ENCODE results near the gene CSF2RB.

Gene CSF2RB

DNA sequence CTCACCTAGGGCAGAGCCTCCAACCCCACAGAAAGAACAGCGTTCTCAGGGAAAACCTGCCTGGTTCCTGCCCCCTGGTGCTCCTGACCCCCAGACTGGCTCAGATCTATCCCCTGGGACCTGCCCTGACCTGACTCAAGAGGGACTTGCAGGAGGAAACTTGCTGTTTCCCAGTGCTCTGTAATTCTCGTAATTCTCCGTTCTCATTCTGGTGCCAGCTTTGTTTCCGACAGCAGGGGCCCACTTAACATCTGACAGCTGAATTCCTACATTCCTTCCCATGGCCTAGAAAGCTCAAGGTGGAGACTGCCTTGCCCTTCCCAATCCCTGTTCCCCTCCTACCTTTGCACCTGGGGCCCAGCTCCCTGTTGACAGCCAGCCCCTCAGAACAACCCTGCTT lies 12.5 kb upstream of the CSF2RB start:
- Histone ChIP-seq H3K4me1 (ENCODE audit: insufficient read depth, poor library complexity, severe bottlenecking) (no peaks in the 10 kb centered on the region), H3K27ac (ENCODE audit: poor library complexity, severe bottlenecking) (no peak overlapping the region), H3K9me3 (ENCODE audit: severe bottlenecking) (no peaks in the 10 kb centered on the region), H3K27me3 (ENCODE audit: insufficient read depth, poor library complexity, severe bottlenecking) (no peaks in the 10 kb centered on the region), H3K4me3 (ENCODE audit: severe bottlenecking) (no peak overlapping the region), H3K36me3 (ENCODE audit: low read depth) (no peaks in the 10 kb centered on the region)
- ATAC-seq (ENCODE audit: low read depth) (no peak), DNase-seq (ENCODE audit: low spot score) (no peak)
- TF ChIP-seq, protein P1, sequence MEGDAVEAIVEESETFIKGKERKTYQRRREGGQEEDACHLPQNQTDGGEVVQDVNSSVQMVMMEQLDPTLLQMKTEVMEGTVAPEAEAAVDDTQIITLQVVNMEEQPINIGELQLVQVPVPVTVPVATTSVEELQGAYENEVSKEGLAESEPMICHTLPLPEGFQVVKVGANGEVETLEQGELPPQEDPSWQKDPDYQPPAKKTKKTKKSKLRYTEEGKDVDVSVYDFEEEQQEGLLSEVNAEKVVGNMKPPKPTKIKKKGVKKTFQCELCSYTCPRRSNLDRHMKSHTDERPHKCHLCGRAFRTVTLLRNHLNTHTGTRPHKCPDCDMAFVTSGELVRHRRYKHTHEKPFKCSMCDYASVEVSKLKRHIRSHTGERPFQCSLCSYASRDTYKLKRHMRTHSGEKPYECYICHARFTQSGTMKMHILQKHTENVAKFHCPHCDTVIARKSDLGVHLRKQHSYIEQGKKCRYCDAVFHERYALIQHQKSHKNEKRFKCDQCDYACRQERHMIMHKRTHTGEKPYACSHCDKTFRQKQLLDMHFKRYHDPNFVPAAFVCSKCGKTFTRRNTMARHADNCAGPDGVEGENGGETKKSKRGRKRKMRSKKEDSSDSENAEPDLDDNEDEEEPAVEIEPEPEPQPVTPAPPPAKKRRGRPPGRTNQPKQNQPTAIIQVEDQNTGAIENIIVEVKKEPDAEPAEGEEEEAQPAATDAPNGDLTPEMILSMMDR (IDR thresholded peaks at IDR 0.05; ENCODE audit: poor library complexity, severe bottlenecking): no peak

DNA sequence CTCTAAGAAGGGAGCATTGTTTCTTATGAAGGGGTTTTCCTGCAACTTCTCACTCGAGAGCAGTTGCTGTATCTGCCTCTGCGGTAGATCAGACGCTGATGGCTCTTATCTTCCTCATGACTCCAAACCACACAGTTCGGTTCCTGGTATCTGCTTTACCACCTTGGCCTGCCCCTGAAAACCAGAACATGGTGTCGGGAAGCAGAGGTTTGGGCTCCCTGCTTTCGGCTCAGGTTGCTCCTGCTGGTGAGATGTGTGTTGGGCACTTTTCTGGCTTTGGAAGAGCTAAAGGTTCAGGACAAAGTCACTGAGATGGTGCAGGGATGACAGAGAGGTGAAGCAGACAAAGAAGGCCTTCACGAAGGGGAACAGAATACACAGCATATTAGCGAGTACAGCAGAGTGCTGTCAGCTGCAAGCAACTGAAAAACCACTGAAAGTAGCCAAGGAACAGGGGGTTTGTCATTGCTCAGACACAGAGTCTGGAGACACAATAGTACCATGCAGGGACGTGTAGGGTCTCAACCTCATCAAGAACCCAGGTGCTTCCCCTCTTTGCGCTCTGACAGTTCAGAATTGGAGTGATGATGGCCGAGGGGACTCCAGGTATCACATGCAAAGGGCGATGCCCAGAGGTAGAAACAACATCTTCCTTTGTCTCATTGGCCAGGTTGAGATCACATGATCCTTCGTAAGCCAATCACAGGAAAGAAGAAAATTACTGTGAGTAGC lies 11.9 kb upstream of the CSF2RB start:
- no peaks in the 10 kb centered on the region for H3K4me1 ChIP-seq (ENCODE audit: insufficient read depth, poor library complexity, severe bottlenecking)
- ATAC-seq (ENCODE audit: low read depth) (no peak), DNase-seq (ENCODE audit: low spot score) (no peak)
- TF ChIP-seq, protein P1 (IDR thresholded peaks at IDR 0.05; ENCODE audit: poor library complexity, severe bottlenecking): no peak
- no peaks in the 10 kb centered on the region for H3K27me3 ChIP-seq (ENCODE audit: insufficient read depth, poor library complexity, severe bottlenecking)
- no peaks in the 10 kb centered on the region for H3K36me3 ChIP-seq (ENCODE audit: low read depth)
- H3K9me3 ChIP-seq (ENCODE audit: severe bottlenecking): no peaks in the 10 kb centered on the region
- H3K4me3 ChIP-seq (ENCODE audit: severe bottlenecking): no peak overlapping the region
- no peak overlapping the region for H3K27ac ChIP-seq (ENCODE audit: poor library complexity, severe bottlenecking)

DNA sequence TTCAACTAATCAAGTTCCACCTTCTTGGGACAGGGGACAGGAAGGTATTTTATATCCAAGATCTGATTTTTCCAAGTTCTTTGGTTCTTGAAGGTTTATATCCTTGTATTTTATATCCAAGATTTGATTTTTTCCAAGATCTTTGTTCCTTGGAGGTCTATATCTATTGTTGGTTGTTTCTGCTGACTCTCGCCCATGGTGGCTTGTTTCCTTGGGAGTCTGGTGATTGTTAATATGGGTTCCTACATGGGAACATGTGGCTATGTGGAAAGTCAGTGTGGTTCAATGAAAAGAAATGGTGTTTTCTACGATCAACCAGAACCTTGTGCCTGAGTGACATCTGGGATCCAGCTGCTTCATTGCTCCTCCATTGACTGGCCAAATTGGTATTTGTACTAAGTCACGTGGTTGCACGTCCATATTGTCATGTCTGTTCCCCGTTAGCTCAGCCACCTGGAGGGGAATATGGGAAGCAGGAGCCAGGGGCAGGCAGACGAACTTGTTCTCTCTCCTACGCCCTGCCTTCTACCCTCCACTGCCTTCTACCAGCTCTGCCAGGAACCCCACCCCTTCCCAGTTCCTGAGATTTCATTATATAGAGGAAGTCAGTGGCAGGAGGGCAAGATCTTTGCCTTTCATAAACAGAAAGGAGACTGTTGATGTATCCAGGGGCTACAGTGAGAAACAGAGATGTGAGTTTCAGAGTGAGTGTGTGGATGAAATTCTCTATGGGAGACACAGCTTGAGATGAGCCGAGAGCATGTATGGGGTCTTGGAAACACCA lies 11.1 kb upstream of the CSF2RB start:
- Histone ChIP-seq H3K9me3 (ENCODE audit: severe bottlenecking) (no peaks in the 10 kb centered on the region), H3K4me3 (ENCODE audit: severe bottlenecking) (no peak overlapping the region), H3K36me3 (ENCODE audit: low read depth) (no peaks in the 10 kb centered on the region), H3K27ac (ENCODE audit: poor library complexity, severe bottlenecking) (no peak overlapping the region), H3K4me1 (ENCODE audit: insufficient read depth, poor library complexity, severe bottlenecking) (no peaks in the 10 kb centered on the region), H3K27me3 (ENCODE audit: insufficient read depth, poor library complexity, severe bottlenecking) (no peaks in the 10 kb centered on the region)
- DNase-seq (ENCODE audit: low spot score) (no peak), ATAC-seq (ENCODE audit: low read depth) (no peak)
- TF ChIP-seq, protein P1 (IDR thresholded peaks at IDR 0.05; ENCODE audit: poor library complexity, severe bottlenecking): no peak

DNA sequence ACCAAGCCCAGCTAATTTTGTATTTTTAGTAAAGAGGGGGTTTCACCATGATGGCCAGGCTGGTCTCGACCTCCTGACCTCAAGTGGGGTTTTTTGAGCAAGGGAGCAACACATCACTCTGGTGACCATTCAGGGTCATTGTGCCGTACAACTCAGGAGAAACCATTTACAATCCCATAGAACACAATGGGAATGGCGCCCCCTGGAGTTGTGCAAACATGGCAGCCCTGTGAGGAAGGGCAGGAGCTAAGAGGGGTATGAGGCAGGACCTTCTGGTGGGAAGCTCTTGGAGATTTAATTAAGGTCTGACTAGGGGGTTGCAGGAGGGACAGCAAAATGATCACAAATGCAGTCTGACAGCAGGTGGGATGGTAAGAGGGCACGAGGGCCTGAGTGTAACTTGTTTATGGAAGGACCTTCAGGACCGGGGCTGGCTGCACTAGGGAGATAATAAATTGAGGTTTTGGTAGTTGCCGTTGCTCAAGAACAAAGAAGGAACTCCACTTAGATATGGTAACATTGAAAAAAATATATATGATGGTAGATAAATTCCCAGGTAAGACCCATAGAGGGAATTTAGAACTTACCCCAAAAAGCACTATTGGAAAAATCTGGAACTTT lies 9.1 kb upstream of the CSF2RB start:
- Histone ChIP-seq H3K27me3 (ENCODE audit: insufficient read depth, poor library complexity, severe bottlenecking) (no peaks in the 10 kb centered on the region), H3K27ac (ENCODE audit: poor library complexity, severe bottlenecking) (no peak overlapping the region), H3K4me1 (ENCODE audit: insufficient read depth, poor library complexity, severe bottlenecking) (no peaks in the 10 kb centered on the region), H3K4me3 (ENCODE audit: severe bottlenecking) (no peak overlapping the region), H3K36me3 (ENCODE audit: low read depth) (no peaks in the 10 kb centered on the region), H3K9me3 (ENCODE audit: severe bottlenecking) (no peaks in the 10 kb centered on the region)
- ATAC-seq (ENCODE audit: low read depth): no peak
- no peak for DNase-seq (ENCODE audit: low spot score)
- TF ChIP-seq, protein P1 (IDR thresholded peaks at IDR 0.05; ENCODE audit: poor library complexity, severe bottlenecking): no peak
